Thymus (tissue), 11 donors: Measurements from ENCODE around the gene ADGRA1. TPM values are rescaled to one million over a fixed set of nuclear protein-coding genes. Genes with fewer than 3 reads are reported as not detected.

Experiments
- DNase-seq, 9 donors: peaks; one replicate each; pipeline ENCODE4 v3.0.0-alpha.2; 2013; ENCODE audit warnings: low spot score in 9 of 9, low read depth in 6 of 9, missing footprints in 1 of 9
- H3K27ac ChIP-seq, 2 donors: one replicate each; pipeline ENCODE4 v1.5.1; 2013; ENCODE audit warnings: control low read depth in 1 of 2, low read depth in 1 of 2, low read length in 1 of 2, mild to moderate bottlenecking in 1 of 2, moderate library complexity in 1 of 2
- H3K27me3 ChIP-seq, 2 donors: one replicate each; pipeline ENCODE4 v1.5.1; 2013; ENCODE audit warnings: low read length in 1 of 2; ENCODE audit not compliant: control insufficient read depth in 2 of 2, insufficient read depth in 1 of 2
- H3K36me3 ChIP-seq, 2 donors: one replicate each; pipeline ENCODE4 v1.5.1; 2013; ENCODE audit warnings: low read length in 1 of 2, mild to moderate bottlenecking in 1 of 2, moderate library complexity in 1 of 2; ENCODE audit not compliant: control insufficient read depth in 2 of 2, insufficient read depth in 2 of 2
- H3K4me1 ChIP-seq, 2 donors: one replicate each; pipeline ENCODE4 v1.5.1; 2013; ENCODE audit warnings: low read length in 2 of 2; ENCODE audit not compliant: control insufficient read depth in 2 of 2, insufficient read depth in 2 of 2
- H3K4me3 ChIP-seq, 2 donors: one replicate each; pipeline ENCODE4 v1.5.1; 2013; ENCODE audit warnings: low read length in 2 of 2, control low read depth in 1 of 2, mild to moderate bottlenecking in 1 of 2
- H3K9me3 ChIP-seq, 2 donors: one replicate each; pipeline ENCODE4 v1.5.1; 2013; ENCODE audit warnings: low read length in 1 of 2, mild to moderate bottlenecking in 1 of 2; ENCODE audit not compliant: control insufficient read depth in 2 of 2, insufficient read depth in 1 of 2
- WGBS: extraction: QIAGEN DNeasy Blood & Tissue Kit; methylation state at CpG from one replicate; pipeline ENCODE4 v1.1.7; 2013; 5-methylcytosine and 5-hydroxymethylcytosine counted together
- polyA plus RNA-seq: library from polyadenylated mRNA; stranded (reverse); fragments of 200-250 nt; gene quantifications from one replicate; pipeline ENCODE4 v1.2.3, GENCODE V29; 2013
- total RNA-seq: library from RNA; stranded (reverse); fragments of 120-200 nt; gene quantifications from one replicate; pipeline ENCODE4 v1.2.4, GENCODE V29; 2013
- donor health status: healthy.

The ADGRA1 gene
- total and polyA plus RNA-seq, 2 donors, result 0.02 TPM; not detected in 1

- WGBS, result 94% methylated on average over 18 of the region's 18 CpGs
- no peaks in the 10 kb centered on the region for H3K9me3 ChIP-seq
- H3K4me3 ChIP-seq, result no peak overlapping the region
- H3K36me3 ChIP-seq, result no peaks in the 10 kb centered on the region
- DNase-seq, result no peak
- no peaks in the 10 kb centered on the region for H3K4me1 ChIP-seq
- no peak overlapping the region for H3K27ac ChIP-seq
- peaks cover 0 to 17% of the 10 kb centered on the region in 2 donors for H3K27me3 ChIP-seq
These were observed 44.0 kb upstream of the ADGRA1 start for GRCh38 chr10:133043541-133044225.

- H3K36me3 ChIP-seq, result no peaks in the 10 kb centered on the region
- peaks cover 0 to 16% of the 10 kb centered on the region in 2 donors for H3K27me3 ChIP-seq
- H3K9me3 ChIP-seq, result no peaks in the 10 kb centered on the region
- 91% methylated on average over 19 of the region's 19 CpGs for whole genome bisulfite sequencing
- no peak overlapping the region for H3K4me3 ChIP-seq
- H3K27ac ChIP-seq, result no peak overlapping the region
- no peaks in the 10 kb centered on the region for H3K4me1 ChIP-seq
- no peak for DNase-seq
These were observed 43.3 kb upstream of the ADGRA1 start for GRCh38 chr10:133044401-133044811.

- no peak for DNase-seq
- no peaks in the 10 kb centered on the region for H3K4me1 ChIP-seq
- peaks cover 0 to 13% of the 10 kb centered on the region in 2 donors for H3K27me3 ChIP-seq
- H3K27ac ChIP-seq, result no peak overlapping the region
- no peaks in the 10 kb centered on the region for H3K36me3 ChIP-seq
- H3K4me3 ChIP-seq, result no peak overlapping the region
- H3K9me3 ChIP-seq, result no peaks in the 10 kb centered on the region
- WGBS, result 87% methylated on average over 26 of the region's 26 CpGs
These were observed 42.0 kb upstream of the ADGRA1 start for GRCh38 chr10:133045556-133046389.

- DNase-seq, result no peak
- Histone ChIP-seq H3K27me3 (peaks cover 0 to 13% of the 10 kb centered on the region in 2 donors), H3K9me3 (no peaks in the 10 kb centered on the region), H3K4me3 (no peak overlapping the region), H3K4me1 (no peaks in the 10 kb centered on the region), H3K27ac (no peak overlapping the region), H3K36me3 (no peaks in the 10 kb centered on the region)
- 92% methylated on average over 14 of the region's 14 CpGs for WGBS
These were observed 41.3 kb upstream of the ADGRA1 start for GRCh38 chr10:133046390-133046765.

- peaks cover 0 to 13% of the 10 kb centered on the region in 2 donors for H3K27me3 ChIP-seq
- WGBS, result 94% methylated on average over 42 of the region's 42 CpGs
These were observed 40.1 kb upstream of the ADGRA1 start for GRCh38 chr10:133047526-133048123.

GRCh38 chr10:133048266-133048665, 39.5 kb upstream of the ADGRA1 start:
- H3K9me3 ChIP-seq, result no peaks in the 10 kb centered on the region
- no peaks in the 10 kb centered on the region for H3K4me1 ChIP-seq
- no peak for DNase-seq
- no peaks in the 10 kb centered on the region for H3K36me3 ChIP-seq
- H3K4me3 ChIP-seq, result no peak overlapping the region
- WGBS, result 21% methylated on average over 13 of the region's 13 CpGs
- peaks cover 0 to 13% of the 10 kb centered on the region in 2 donors for H3K27me3 ChIP-seq
- H3K27ac ChIP-seq, result no peak overlapping the region

More at GRCh38 chr10:133047526-133048123, 40.1 kb upstream of the ADGRA1 start:
- Histone ChIP-seq H3K9me3 (no peaks in the 10 kb centered on the region), H3K4me1 (no peaks in the 10 kb centered on the region), H3K4me3 (no peak overlapping the region), H3K27ac (no peak overlapping the region), H3K36me3 (no peaks in the 10 kb centered on the region)
- no peak for DNase-seq

GRCh38 chr10:133048926-133049325, 38.8 kb upstream of the ADGRA1 start:
- 98% methylated on average over 13 of the region's 13 CpGs for WGBS
- DNase-seq, result no peak

GRCh38 chr10:133049639-133050038, 38.1 kb upstream of the ADGRA1 start:
- 93% methylated on average over 11 of the region's 11 CpGs for WGBS
- Histone ChIP-seq H3K27me3 (peaks cover 0 to 13% of the 10 kb centered on the region in 2 donors), H3K36me3 (no peaks in the 10 kb centered on the region), H3K4me1 (no peaks in the 10 kb centered on the region), H3K9me3 (no peaks in the 10 kb centered on the region), H3K4me3 (no peak overlapping the region), H3K27ac (no peak overlapping the region)
- DNase-seq, result no peak

More at GRCh38 chr10:133048926-133049325, 38.8 kb upstream of the ADGRA1 start:
- Histone ChIP-seq H3K36me3 (no peaks in the 10 kb centered on the region), H3K4me1 (no peaks in the 10 kb centered on the region), H3K9me3 (no peaks in the 10 kb centered on the region), H3K4me3 (no peak overlapping the region), H3K27ac (no peak overlapping the region), H3K27me3 (peaks cover 0 to 13% of the 10 kb centered on the region in 2 donors)

- Histone ChIP-seq H3K9me3 (no peaks in the 10 kb centered on the region), H3K27me3 (peaks cover 0 to 13% of the 10 kb centered on the region in 2 donors), H3K27ac (no peak overlapping the region), H3K4me3 (no peak overlapping the region), H3K36me3 (no peaks in the 10 kb centered on the region), H3K4me1 (no peaks in the 10 kb centered on the region)
- DNase-seq, result no peak
- WGBS, result 93% methylated on average over 11 of the region's 11 CpGs
These were observed 37.4 kb upstream of the ADGRA1 start for GRCh38 chr10:133050371-133050770.
